Karpas-422 (cell line): ENCODE measurements around the gene AP3D1. TPM values are rescaled to one million over a fixed set of nuclear protein-coding genes. Genes with fewer than 3 reads are reported as not detected.

Experiments
- DNase-seq: peaks from one replicate; pipeline ENCODE4 v3.0.0-alpha.2; 2015
- H2AFZ ChIP-seq: fragments of 200-600 bp; sonication (generic); 2 replicates; pipeline ENCODE4 v1.6.1; 2014; ENCODE audit warnings: antibody characterized with exemption, low read length, mixed read lengths
- H3K27ac ChIP-seq: fragments of 200-600 bp; sonication (generic); 2 replicates; pipeline ENCODE4 v1.5.1; 2014; ENCODE audit warnings: mild to moderate bottlenecking, low read length, moderate library complexity
- H3K27me3 ChIP-seq: fragments of 200-600 bp; sonication (generic); 2 replicates; pipeline ENCODE4 v1.6.1; 2014; ENCODE audit warnings: low read length, mixed read lengths
- H3K36me3 ChIP-seq: fragments of 200-600 bp; sonication (generic); 2 replicates; pipeline ENCODE4 v1.6.1; 2014; ENCODE audit warnings: low read length, mixed read lengths; ENCODE audit not compliant: insufficient read depth
- H3K4me1 ChIP-seq: fragments of 200-600 bp; sonication (generic); 2 replicates; pipeline ENCODE4 v1.6.1; 2014; ENCODE audit warnings: mild to moderate bottlenecking, low read length, mixed read lengths
- H3K4me2 ChIP-seq: fragments of 200-600 bp; sonication (generic); 2 replicates; pipeline ENCODE4 v1.6.1; 2014; ENCODE audit warnings: low read length, low read depth, mild to moderate bottlenecking; ENCODE audit not compliant: poor library complexity, severe bottlenecking
- H3K4me3 ChIP-seq: fragments of 200-600 bp; sonication (generic); 2 replicates; pipeline ENCODE4 v1.5.1; 2014; ENCODE audit warnings: mild to moderate bottlenecking, antibody characterized with exemption, low read length, mixed read lengths
- H3K79me2 ChIP-seq: fragments of 200-600 bp; sonication (generic); 2 replicates; pipeline ENCODE4 v1.6.1; 2014; ENCODE audit warnings: mild to moderate bottlenecking, low read length, mixed read lengths
- H3K9ac ChIP-seq: fragments of 200-600 bp; sonication (generic); 2 replicates; pipeline ENCODE4 v1.6.0; 2014; ENCODE audit warnings: low read length
- H3K9me2 ChIP-seq: fragments of 200-600 bp; sonication (generic), shearing (Covaris generic); replicated peaks from 2 replicates; pipeline ENCODE4 v1.6.0; 2014; ENCODE audit warnings: mild to moderate bottlenecking, low read length, moderate library complexity; ENCODE audit not compliant: insufficient read depth
- H3K9me3 ChIP-seq: fragments of 300-700, 200-600 bp; sonication (generic); 2 replicates; pipeline ENCODE4 v1.6.1; 2014; ENCODE audit warnings: low read length, mixed read lengths
- H4K20me1 ChIP-seq: fragments of 200-600 bp; sonication (generic); 2 replicates; pipeline ENCODE4 v1.6.1; 2014; ENCODE audit warnings: mild to moderate bottlenecking, antibody characterized with exemption, low read length, low read depth; ENCODE audit not compliant: insufficient read depth
- total RNA-seq: library from RNA; depleted of rRNA; stranded (reverse); fragments of >200 nt; shearing (Covaris generic); gene quantifications from 2 replicates; pipeline ENCODE4 v1.2.3, GENCODE V29; 2014; ENCODE audit warnings: low replicate concordance

AP3D1 gene
- total RNA-seq, 1 experiment from 2014 or later = 82.3 TPM

- Histone ChIP-seq H3K4me3 (peak overlapping the region; percentile 77), H3K27ac (peak overlapping the region; percentile 93), H3K4me2 (peak overlapping the region; percentile 88), H4K20me1 (no peaks in the 10 kb centered on the region), H3K36me3 (no peaks in the 10 kb centered on the region), H3K9ac (peak overlapping the region; percentile 90), H3K79me2 (no peaks in the 10 kb centered on the region), H3K27me3 (no peaks in the 10 kb centered on the region), H3K9me2 (no peaks in the 10 kb centered on the region), H3K9me3 (no peaks in the 10 kb centered on the region), H3K4me1 (peaks cover 65% of the 10 kb centered on the region), H2AFZ (no peak overlapping the region)
- DNase-seq = peak; percentile 100
Measured at GRCh38 chr19:2061495-2062388, 89.6 kb downstream of the AP3D1 start.

- peak overlapping the region; percentile 88 for H3K4me2 ChIP-seq
- peak overlapping the region; percentile 90 for H3K9ac ChIP-seq
- peak overlapping the region; percentile 73 for H3K4me3 ChIP-seq
- no peaks in the 10 kb centered on the region for H3K9me2 ChIP-seq
- no peak overlapping the region for H2AFZ ChIP-seq
- peak overlapping the region; percentile 93 for H3K27ac ChIP-seq
- H3K36me3 ChIP-seq = no peaks in the 10 kb centered on the region
- no peaks in the 10 kb centered on the region for H3K9me3 ChIP-seq
- peaks cover 71% of the 10 kb centered on the region for H3K4me1 ChIP-seq
- no peaks in the 10 kb centered on the region for H3K79me2 ChIP-seq
- H3K27me3 ChIP-seq = no peaks in the 10 kb centered on the region
- no peak for DNase-seq
- H4K20me1 ChIP-seq = no peaks in the 10 kb centered on the region
Measured at GRCh38 chr19:2060884-2061494, 90.4 kb downstream of the AP3D1 start.

GRCh38 chr19:2059422-2060201, 91.8 kb downstream of the AP3D1 start:
- no peak overlapping the region for H2AFZ ChIP-seq
- H3K4me3 ChIP-seq = peak overlapping the region; percentile 73
- H4K20me1 ChIP-seq = no peaks in the 10 kb centered on the region
- peak overlapping the region; percentile 93 for H3K27ac ChIP-seq
- no peaks in the 10 kb centered on the region for H3K27me3 ChIP-seq
- H3K36me3 ChIP-seq = no peaks in the 10 kb centered on the region
- no peaks in the 10 kb centered on the region for H3K9me3 ChIP-seq
- peak overlapping the region; percentile 90 for H3K9ac ChIP-seq
- no peaks in the 10 kb centered on the region for H3K79me2 ChIP-seq
- peaks cover 78% of the 10 kb centered on the region for H3K4me1 ChIP-seq
- peak overlapping the region; percentile 88 for H3K4me2 ChIP-seq
- DNase-seq = peak; percentile 90
- no peaks in the 10 kb centered on the region for H3K9me2 ChIP-seq

GRCh38 chr19:2058570-2059421, 92.6 kb downstream of the AP3D1 start:
- no peak overlapping the region for H2AFZ ChIP-seq
- no peak for DNase-seq
- H3K79me2 ChIP-seq = no peaks in the 10 kb centered on the region
- no peaks in the 10 kb centered on the region for H4K20me1 ChIP-seq
- peak overlapping the region; percentile 88 for H3K4me2 ChIP-seq
- H3K9me3 ChIP-seq = no peaks in the 10 kb centered on the region
- H3K27ac ChIP-seq = peak overlapping the region; percentile 93
- H3K9me2 ChIP-seq = no peaks in the 10 kb centered on the region
- no peaks in the 10 kb centered on the region for H3K36me3 ChIP-seq
- H3K27me3 ChIP-seq = no peaks in the 10 kb centered on the region
- peak overlapping the region; percentile 90 for H3K9ac ChIP-seq
- peaks cover 72% of the 10 kb centered on the region for H3K4me1 ChIP-seq
- peak overlapping the region; percentile 73 for H3K4me3 ChIP-seq

- H3K4me1 ChIP-seq = peaks cover 63% of the 10 kb centered on the region
- peak overlapping the region; percentile 52; the same call in 1 of the 2 replicates for H3K27ac ChIP-seq
- no peaks in the 10 kb centered on the region for H3K9me3 ChIP-seq
- H3K27me3 ChIP-seq = no peaks in the 10 kb centered on the region
- no peak overlapping the region for H2AFZ ChIP-seq
- H3K9ac ChIP-seq = 0 out of 2 replicates have a peak overlapping the region, but pooled peaks have one; percentile 15
- no peaks in the 10 kb centered on the region for H3K79me2 ChIP-seq
- no peaks in the 10 kb centered on the region for H4K20me1 ChIP-seq
- H3K9me2 ChIP-seq = no peaks in the 10 kb centered on the region
- DNase-seq = no peak
- H3K4me3 ChIP-seq = no peak overlapping the region
- no peak overlapping the region for H3K4me2 ChIP-seq
- H3K36me3 ChIP-seq = no peaks in the 10 kb centered on the region
Measured at GRCh38 chr19:2057484-2058469, 93.6 kb downstream of the AP3D1 start.

GRCh38 chr19:2056837-2057192, 94.6 kb downstream of the AP3D1 start:
- no peak overlapping the region for H3K27ac ChIP-seq
- no peaks in the 10 kb centered on the region for H3K9me3 ChIP-seq
- H3K4me3 ChIP-seq = no peak overlapping the region
- H3K9ac ChIP-seq = no peak overlapping the region
- no peak for DNase-seq
- no peaks in the 10 kb centered on the region for H3K27me3 ChIP-seq
- peaks cover 62% of the 10 kb centered on the region for H3K4me1 ChIP-seq
- no peak overlapping the region for H3K4me2 ChIP-seq
- no peaks in the 10 kb centered on the region for H3K79me2 ChIP-seq
- H2AFZ ChIP-seq = no peak overlapping the region
- H4K20me1 ChIP-seq = no peaks in the 10 kb centered on the region
- H3K9me2 ChIP-seq = no peaks in the 10 kb centered on the region
- H3K36me3 ChIP-seq = no peaks in the 10 kb centered on the region
